ENCODE data around the gene RUFY3. TPM values are rescaled to one million over a fixed set of nuclear protein-coding genes. Genes with fewer than 3 reads are reported as not detected.
A peak's percentile ranks its signal among the peaks of the same experiment; 100 is the strongest.

RUFY3 gene
- total and polyA plus RNA-seq, 9 of the 15 experiments (the other 6 are each of a cell fraction or from before 2014, with no cell fraction given): 4.2 to 31.1 (median 21.5) TPM

DNA sequence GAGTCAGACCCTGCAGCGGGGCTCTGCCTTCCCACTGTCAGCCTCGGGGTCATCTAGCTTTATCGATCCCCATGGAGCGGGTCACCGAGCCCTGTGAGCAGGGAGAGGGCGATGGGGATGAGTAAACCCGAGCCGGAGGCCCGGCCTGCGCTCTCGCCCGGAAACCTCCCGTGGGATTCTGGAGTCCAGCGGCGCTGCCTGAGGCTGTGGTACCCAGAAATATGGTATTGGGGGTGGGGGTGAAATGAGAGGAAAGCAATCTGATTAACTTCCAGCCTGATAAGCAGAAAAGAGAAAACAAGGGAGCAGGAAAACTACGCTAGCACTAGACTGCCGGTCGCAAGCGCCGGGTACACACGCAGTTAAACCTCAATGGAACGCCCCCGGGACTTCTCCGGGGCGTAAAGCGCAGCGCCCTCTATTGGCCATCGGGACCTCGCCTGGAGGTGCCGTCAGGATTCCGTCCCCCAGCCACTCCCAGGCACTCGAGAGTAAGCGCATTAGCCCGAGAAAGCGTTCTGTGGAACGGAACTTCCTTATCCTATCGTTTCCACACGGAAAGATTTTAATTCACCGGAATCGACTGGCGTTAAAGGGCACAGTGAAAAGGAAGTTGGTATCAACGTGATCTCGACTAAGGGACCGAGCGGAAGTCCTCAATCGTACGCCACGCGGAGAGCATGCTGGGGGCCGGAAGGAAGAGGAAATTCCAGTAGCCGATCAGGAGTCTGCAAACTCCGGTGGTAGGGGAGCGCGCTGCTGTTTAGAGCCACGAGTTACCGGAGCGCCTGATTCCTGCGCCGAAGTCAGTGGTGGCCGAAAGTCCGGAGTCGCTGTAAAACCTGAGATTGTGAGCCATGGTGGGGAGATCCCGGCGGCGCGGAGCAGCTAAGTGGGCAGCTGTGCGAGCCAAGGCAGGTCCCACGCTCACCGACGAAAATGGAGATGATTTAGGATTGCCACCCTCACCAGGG is 33.7 kb upstream of the RUFY3 start, which contains the start of gene UTP3 (continued):
- TF ChIP-seq, protein P1, sequence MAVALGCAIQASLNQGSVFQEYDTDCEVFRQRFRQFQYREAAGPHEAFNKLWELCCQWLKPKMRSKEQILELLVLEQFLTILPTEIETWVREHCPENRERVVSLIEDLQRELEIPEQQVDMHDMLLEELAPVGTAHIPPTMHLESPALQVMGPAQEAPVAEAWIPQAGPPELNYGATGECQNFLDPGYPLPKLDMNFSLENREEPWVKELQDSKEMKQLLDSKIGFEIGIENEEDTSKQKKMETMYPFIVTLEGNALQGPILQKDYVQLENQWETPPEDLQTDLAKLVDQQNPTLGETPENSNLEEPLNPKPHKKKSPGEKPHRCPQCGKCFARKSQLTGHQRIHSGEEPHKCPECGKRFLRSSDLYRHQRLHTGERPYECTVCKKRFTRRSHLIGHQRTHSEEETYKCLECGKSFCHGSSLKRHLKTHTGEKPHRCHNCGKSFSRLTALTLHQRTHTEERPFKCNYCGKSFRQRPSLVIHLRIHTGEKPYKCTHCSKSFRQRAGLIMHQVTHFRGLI (CRISPR knock-in tag; IDR thresholded peaks at IDR 0.05): no peak
- TF ChIP-seq MECOM (CRISPR knock-in tag; IDR thresholded peaks at IDR 0.05) (no peak), MEF2A (IDR thresholded peaks at IDR 0.05; ENCODE audit: control insufficient read depth, low read depth, low read length) (no peak), RAD51 (IDR thresholded peaks at IDR 0.05; ENCODE audit: borderline replicate concordance, low read depth) (peak; percentile 51; the same call in 1 of the 2 replicates), IRF2 (CRISPR knock-in tag; IDR thresholded peaks at IDR 0.05) (no peak), NFRKB (IDR thresholded peaks at IDR 0.05; ENCODE audit: low read depth) (peak; percentile 66), ZFPM2 (CRISPR knock-in tag; IDR thresholded peaks at IDR 0.05) (no peak), SREBF1 (IDR thresholded peaks at IDR 0.05; ENCODE audit: borderline replicate concordance, low read depth, low read length) (no peak), CBX8 (IDR thresholded peaks at IDR 0.05; ENCODE audit: borderline replicate concordance, extremely low read depth, low read depth, low read length, poor library complexity, severe bottlenecking) (no peak), OTX1 (CRISPR knock-in tag; IDR thresholded peaks at IDR 0.05) (no peak), RFX1 (IDR thresholded peaks at IDR 0.05) (no peak), ZNF212 (CRISPR knock-in tag; IDR thresholded peaks at IDR 0.05) (no peak)
- TF ChIP-seq, protein P2, sequence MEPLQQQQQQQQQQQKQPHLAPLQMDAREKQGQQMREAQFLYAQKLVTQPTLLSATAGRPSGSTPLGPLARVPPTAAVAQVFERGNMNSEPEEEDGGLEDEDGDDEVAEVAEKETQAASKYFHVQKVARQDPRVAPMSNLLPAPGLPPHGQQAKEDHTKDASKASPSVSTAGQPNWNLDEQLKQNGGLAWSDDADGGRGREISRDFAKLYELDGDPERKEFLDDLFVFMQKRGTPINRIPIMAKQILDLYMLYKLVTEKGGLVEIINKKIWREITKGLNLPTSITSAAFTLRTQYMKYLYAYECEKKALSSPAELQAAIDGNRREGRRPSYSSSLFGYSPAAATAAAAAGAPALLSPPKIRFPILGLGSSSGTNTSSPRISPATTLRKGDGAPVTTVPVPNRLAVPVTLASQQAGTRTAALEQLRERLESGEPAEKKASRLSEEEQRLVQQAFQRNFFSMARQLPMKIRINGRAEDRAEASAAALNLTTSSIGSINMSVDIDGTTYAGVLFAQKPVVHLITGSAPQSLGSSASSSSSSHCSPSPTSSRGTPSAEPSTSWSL (CRISPR knock-in tag; IDR thresholded peaks at IDR 0.05; ENCODE audit: borderline replicate concordance): no peak
- TF ChIP-seq, protein P3, sequence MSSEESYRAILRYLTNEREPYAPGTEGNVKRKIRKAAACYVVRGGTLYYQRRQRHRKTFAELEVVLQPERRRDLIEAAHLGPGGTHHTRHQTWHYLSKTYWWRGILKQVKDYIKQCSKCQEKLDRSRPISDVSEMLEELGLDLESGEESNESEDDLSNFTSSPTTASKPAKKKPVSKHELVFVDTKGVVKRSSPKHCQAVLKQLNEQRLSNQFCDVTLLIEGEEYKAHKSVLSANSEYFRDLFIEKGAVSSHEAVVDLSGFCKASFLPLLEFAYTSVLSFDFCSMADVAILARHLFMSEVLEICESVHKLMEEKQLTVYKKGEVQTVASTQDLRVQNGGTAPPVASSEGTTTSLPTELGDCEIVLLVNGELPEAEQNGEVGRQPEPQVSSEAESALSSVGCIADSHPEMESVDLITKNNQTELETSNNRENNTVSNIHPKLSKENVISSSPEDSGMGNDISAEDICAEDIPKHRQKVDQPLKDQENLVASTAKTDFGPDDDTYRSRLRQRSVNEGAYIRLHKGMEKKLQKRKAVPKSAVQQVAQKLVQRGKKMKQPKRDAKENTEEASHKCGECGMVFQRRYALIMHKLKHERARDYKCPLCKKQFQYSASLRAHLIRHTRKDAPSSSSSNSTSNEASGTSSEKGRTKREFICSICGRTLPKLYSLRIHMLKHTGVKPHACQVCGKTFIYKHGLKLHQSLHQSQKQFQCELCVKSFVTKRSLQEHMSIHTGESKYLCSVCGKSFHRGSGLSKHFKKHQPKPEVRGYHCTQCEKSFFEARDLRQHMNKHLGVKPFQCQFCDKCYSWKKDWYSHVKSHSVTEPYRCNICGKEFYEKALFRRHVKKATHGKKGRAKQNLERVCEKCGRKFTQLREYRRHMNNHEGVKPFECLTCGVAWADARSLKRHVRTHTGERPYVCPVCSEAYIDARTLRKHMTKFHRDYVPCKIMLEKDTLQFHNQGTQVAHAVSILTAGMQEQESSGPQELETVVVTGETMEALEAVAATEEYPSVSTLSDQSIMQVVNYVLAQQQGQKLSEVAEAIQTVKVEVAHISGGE (CRISPR knock-in tag; IDR thresholded peaks at IDR 0.05): peak; percentile 94 to 99 (median 98)
- TF ChIP-seq, protein P4, sequence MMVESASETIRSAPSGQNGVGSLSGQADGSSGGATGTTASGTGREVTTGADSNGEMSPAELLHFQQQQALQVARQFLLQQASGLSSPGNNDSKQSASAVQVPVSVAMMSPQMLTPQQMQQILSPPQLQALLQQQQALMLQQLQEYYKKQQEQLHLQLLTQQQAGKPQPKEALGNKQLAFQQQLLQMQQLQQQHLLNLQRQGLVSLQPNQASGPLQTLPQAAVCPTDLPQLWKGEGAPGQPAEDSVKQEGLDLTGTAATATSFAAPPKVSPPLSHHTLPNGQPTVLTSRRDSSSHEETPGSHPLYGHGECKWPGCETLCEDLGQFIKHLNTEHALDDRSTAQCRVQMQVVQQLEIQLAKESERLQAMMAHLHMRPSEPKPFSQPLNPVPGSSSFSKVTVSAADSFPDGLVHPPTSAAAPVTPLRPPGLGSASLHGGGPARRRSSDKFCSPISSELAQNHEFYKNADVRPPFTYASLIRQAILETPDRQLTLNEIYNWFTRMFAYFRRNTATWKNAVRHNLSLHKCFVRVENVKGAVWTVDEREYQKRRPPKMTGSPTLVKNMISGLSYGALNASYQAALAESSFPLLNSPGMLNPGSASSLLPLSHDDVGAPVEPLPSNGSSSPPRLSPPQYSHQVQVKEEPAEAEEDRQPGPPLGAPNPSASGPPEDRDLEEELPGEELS (CRISPR knock-in tag; IDR thresholded peaks at IDR 0.05; ENCODE audit: borderline replicate concordance): no peak
- TF ChIP-seq, protein P5, sequence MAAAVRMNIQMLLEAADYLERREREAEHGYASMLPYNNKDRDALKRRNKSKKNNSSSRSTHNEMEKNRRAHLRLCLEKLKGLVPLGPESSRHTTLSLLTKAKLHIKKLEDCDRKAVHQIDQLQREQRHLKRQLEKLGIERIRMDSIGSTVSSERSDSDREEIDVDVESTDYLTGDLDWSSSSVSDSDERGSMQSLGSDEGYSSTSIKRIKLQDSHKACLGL (CRISPR knock-in tag; IDR thresholded peaks at IDR 0.05; ENCODE audit: borderline replicate concordance, poor library complexity, severe bottlenecking): peak; percentile 32

Data from K562 (cell line).